GM12875 (cell line): ENCODE data around the gene TMEM168.

ENCODE experiments used
- H3K4me3 ChIP-seq: one replicate; pipeline ENCODE4 v1.5.1; 2011; ENCODE audit warnings: low read depth, low read length, control low read depth
- TF ChIP-seq, protein P1 (sequence below): IDR thresholded peaks from 2 replicates; pipeline ENCODE4 v1.5.1; 2011; ENCODE audit warnings: low read depth, mild to moderate bottlenecking, control low read depth, inconsistent platforms, low read length, moderate library complexity, borderline replicate concordance; ENCODE audit not compliant: insufficient read depth

The TMEM168 gene

DNA sequence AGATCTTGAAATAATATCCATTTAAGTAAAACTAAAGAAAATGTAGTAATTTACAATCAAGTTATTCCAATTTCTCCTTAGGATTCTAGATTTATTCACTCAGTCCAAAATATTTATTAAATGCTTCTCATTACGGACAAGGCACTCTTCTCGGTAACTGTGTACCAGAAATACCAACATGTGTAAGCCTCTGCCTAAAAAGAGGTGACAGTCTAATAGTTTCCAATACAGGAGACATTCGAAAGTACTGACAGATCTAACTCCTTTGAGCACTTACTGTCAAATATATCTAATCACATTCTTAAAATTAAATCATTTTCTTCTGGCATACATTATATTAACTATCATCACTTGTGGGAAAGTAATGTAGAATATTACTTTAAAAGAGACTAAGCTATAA lies 26.9 kb downstream of the TMEM168 start:
- TF ChIP-seq, protein P1, sequence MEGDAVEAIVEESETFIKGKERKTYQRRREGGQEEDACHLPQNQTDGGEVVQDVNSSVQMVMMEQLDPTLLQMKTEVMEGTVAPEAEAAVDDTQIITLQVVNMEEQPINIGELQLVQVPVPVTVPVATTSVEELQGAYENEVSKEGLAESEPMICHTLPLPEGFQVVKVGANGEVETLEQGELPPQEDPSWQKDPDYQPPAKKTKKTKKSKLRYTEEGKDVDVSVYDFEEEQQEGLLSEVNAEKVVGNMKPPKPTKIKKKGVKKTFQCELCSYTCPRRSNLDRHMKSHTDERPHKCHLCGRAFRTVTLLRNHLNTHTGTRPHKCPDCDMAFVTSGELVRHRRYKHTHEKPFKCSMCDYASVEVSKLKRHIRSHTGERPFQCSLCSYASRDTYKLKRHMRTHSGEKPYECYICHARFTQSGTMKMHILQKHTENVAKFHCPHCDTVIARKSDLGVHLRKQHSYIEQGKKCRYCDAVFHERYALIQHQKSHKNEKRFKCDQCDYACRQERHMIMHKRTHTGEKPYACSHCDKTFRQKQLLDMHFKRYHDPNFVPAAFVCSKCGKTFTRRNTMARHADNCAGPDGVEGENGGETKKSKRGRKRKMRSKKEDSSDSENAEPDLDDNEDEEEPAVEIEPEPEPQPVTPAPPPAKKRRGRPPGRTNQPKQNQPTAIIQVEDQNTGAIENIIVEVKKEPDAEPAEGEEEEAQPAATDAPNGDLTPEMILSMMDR, result no peak
- H3K4me3 ChIP-seq, result no peak overlapping the region

DNA sequence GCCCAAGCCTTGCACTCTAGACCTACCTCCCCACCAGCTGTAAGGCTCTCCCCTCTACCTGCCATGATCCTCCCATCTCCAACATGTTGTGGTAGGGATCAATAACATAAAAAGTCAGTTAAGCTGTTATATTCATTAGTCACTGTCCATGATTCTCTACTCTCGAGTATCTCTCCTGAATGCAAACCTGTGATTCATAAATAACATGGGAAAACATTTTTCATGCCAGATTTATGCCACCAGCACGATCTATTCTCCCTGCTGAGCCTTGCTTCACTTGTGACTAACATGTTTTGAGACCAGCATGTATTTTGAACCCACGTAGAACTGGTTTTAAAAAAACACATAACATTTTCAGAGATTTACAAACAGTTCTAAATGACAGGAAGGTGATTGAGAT lies 30.3 kb downstream of the TMEM168 start:
- no peak overlapping the region for H3K4me3 ChIP-seq
- TF ChIP-seq, protein P1, result no peak

DNA sequence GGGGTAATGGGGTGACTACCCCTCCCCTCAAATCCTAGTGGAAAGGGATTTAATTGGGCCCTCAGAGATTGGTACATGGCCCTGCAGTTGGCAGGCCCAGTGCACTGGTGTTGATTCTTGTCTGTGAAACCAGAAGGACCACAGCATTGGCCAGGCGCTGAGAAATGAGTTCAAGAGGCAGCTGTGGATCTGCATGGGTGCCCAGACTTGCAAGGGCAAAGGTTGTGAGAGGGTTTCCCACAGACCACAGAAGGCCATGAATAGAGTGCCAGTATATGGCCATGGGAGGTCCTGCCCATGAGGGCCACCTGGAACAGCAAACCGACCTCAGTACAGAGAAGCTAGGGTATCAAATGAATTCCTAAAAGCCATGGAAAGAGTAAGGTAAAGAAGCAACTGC lies 32.9 kb downstream of the TMEM168 start:
- TF ChIP-seq, protein P1, result no peak
- no peak overlapping the region for H3K4me3 ChIP-seq

DNA sequence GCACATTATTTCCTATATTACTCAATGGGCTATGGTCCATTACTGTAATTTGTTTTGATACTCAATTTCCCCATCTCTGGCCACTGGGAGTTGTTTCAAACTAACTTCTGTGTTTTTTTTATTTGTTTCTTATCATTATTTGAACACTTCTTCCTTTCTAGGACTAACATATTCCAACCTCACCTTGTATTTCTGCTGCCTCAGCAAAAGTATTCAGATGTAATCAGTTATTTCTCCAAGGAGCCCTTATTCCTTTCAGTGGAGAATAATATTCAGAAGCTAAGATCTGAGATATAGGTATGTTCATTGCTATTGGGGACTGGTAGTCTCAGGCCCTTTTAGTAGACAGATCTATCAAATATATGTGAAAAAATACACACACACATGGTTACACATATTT lies 36.9 kb downstream of the TMEM168 start:
- H3K4me3 ChIP-seq, result no peak overlapping the region
- TF ChIP-seq, protein P1, result no peak

GRCh38 chr7:112752576-112752975 lies 37.6 kb downstream of the TMEM168 start:
- H3K4me3 ChIP-seq, result no peak overlapping the region
- TF ChIP-seq, protein P1, result no peak

DNA sequence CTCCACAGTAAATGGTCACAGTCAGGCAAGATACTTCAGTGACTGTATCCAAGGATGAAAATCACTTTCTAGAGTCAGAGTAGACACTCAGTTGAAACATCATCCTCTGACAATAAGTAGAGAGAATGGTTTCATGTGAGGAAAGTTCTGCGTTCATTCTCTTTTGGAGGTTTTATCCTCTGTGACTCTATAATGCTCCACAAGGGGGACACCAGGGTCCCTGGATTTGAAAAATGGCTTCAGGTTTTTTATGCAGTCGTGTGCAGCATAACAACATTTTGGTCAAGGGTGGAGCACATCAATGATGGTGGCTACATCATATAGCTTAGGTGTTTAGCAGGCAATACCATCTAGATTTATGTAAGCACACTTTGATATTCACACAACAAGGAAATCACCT lies 40.4 kb downstream of the TMEM168 start:
- TF ChIP-seq, protein P1, result no peak
- H3K4me3 ChIP-seq, result no peak overlapping the region

- TF ChIP-seq, protein P1, result no peak
- no peak overlapping the region for H3K4me3 ChIP-seq
Measured at GRCh38 chr7:112748381-112748780, 41.8 kb downstream of the TMEM168 start.
